ENCODE data around the gene PURB. TPM values are rescaled to one million over a fixed set of nuclear protein-coding genes. Genes with fewer than 3 reads are reported as not detected.
"Not testable (repeated sequence)": the region's sequence is repeated elsewhere in the genome, so short reads cannot be mapped to it uniquely, and the experiment has no call there.

Gene PURB
- total RNA-seq, 2 experiments from 2014 or later = 18.8 to 20.8 TPM

DNA sequence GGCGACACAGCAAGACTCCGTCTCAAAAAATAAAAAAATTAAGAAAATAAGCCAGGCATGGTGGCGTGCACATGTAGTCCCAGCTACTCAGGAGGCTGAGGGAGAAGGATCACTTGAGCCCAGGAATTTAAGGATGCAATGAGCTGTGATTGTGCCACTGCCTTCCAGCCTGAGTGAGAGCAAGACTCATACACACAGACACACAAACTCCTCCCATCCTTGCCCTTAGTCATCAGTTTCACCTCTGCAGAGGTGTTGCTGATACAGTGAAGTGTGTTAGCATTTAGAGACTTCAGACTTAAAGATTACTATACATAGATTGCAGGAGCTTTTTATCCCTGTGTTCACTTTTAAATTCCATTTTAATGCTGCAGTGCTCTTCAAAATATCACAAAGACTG, 31.9 kb downstream of the PURB start:
- Mint-ChIP-seq H3K27me3 (no peaks in the 10 kb centered on the region), H3K27ac (no peak overlapping the region), H3K4me1 (peaks cover 34% of the 10 kb centered on the region), H3K36me3 (ENCODE audit: low read depth) (peaks cover 7% of the 10 kb centered on the region), H3K9me3 (ENCODE audit: low read depth) (no peaks in the 10 kb centered on the region), H3K4me3 (no peak overlapping the region)
- intact Hi-C loops (cut with DNase I, micrococcal nuclease) = no loop called here
- peak; percentile 77 for ATAC-seq
- POLR2A ChIA-PET = interaction anchor here (1.6 kb wide), 1 partner anchor 32 kb away, joined by 11 read pairs; the partner anchor contains the start of gene PURB
- CTCF ChIA-PET = interaction anchor here (1.2 kb wide), 1 partner anchor 72 kb away, joined by 4 read pairs; no protein-coding TSS in a partner anchor
- DNase-seq = peak; percentile 61

DNA sequence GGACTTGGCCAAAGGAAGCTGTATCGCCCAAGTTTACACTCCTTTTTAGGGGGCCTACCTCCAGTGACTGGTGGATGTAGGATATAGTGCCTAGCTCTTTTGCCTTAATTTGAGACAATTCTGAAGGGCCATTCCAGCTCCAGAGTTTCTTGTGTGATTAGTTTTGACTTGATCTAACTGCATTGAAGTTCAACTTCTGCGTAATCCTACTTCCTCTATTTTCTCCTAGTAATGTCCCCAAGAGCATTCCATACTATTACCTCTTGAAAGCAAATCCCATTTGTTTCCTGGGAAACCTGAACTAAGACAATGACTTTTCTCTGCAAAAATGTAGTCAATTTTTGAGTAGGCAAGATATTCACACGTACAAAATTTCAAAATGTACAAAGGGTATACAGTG, 32.7 kb downstream of the PURB start:
- peaks cover 7% of the 10 kb centered on the region for H3K36me3 Mint-ChIP-seq (ENCODE audit: low read depth)
- CTCF ChIA-PET = interaction anchor here (1.1 to 1.7 kb wide), 4 partner anchors 32 to 73 kb away, joined by 4 to 6 read pairs (median 6); no protein-coding TSS in a partner anchor
- peaks cover 31% of the 10 kb centered on the region for H3K4me1 Mint-ChIP-seq
- no peaks in the 10 kb centered on the region for H3K27me3 Mint-ChIP-seq
- no peak overlapping the region for H3K27ac Mint-ChIP-seq
- H3K9me3 Mint-ChIP-seq (ENCODE audit: low read depth) = no peaks in the 10 kb centered on the region
- intact Hi-C loops (cut with DNase I, micrococcal nuclease) = no loop called here
- DNase-seq (no peak), ATAC-seq (no peak)
- H3K4me3 Mint-ChIP-seq = no peak overlapping the region
- POLR2A ChIA-PET = interaction anchor here (1.1 kb wide), 1 partner anchor 246 kb away, joined by 3 read pairs; the partner anchor contains the start of gene OGDH

DNA sequence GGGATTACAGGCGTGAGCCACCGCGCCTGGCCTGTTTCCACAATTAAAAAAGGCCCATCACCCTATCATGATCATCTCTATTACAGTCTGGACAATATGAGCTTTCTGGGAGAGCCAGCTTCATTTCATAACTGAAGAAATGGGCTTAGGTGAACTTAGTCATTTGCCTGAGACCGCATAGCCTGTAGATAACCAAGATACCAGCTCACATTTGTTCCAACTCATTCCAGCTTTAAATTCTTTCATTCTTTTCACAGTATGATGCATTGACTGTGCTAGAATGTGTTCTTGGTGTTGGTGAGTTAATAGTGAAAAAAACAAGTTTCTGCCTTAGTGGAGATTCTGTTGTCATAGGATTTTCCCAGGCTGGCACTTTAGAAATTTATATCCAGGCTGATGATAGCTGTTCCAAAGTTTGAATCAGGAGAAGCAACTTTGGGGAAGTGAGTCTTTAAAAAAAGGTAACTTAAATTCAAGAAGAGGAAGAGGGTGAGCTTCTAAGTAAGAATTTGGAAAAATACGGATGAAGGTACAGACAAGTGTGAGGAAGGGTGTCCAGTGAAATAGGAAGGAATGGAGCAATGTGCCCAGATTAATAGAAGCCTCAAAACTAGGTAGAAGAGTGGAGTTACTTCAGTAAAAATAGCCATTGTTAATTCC, 35.3 kb downstream of the PURB start:
- POLR2A ChIA-PET = interaction anchor here (0.6 to 4.0 kb wide), 14 partner anchors 35 to 276 kb away, joined by 3 to 36 read pairs (median 4); partner anchors contain the start of genes DDX56, PPIA, PURB and TMED4
- H3K27me3 Mint-ChIP-seq = no peaks in the 10 kb centered on the region

DNA sequence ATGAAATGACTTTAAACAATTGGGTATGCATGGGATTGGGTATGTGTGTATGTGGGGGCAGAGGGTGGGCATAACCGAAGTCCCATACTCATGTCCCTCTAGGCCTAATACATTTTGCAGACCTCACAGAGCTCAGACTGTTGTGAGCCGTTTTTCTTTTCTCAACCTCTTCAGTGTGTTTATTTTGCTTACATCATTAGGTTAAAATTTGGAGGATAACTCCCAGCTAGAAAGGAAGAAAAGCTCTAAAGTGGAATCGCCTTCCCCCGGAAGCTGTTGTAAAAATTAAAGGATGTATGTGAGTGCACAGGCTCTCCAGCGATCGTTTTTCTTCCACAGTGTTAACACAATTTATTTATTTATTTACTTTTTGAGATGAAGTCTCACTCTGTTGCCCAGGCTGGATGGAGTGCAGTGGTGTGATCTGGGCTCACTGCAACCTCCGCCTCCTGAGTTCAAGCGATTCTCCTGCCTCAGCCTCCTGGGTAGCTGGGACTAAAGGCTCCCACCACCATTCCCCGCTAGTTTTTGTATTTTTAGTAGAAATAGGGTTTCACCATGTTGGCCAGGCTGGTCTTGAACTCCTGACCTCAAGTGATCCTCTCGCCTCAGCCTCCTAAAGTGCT, 36.0 kb downstream of the PURB start:
- ATAC-seq = no peak
- no peak for DNase-seq
- ChIA-PET POLR2A (interaction anchor here (0.6 to 4.0 kb wide), 17 partner anchors 36 to 276 kb away, joined by 3 to 36 read pairs (median 5); partner anchors contain the start of genes DDX56, PPIA, PURB and TBRG4), CTCF (interaction anchor here (0.7 to 2.9 kb wide), 12 partner anchors 8 to 240 kb away, joined by 3 to 21 read pairs (median 4); partner anchors contain the start of gene PURB)
- H3K4me1 Mint-ChIP-seq = peaks cover 42% of the 10 kb centered on the region
- no peaks in the 10 kb centered on the region for H3K27me3 Mint-ChIP-seq
- intact Hi-C loops (cut with DNase I, micrococcal nuclease) = loop anchor here (2.0 kb wide), 4 partner anchors 65 to 287 kb away; partner anchors contain the start of gene TBRG4 (in 1 of the 2)
- H3K27ac Mint-ChIP-seq = peak overlapping the region; percentile 99
- H3K36me3 Mint-ChIP-seq (ENCODE audit: low read depth) = peaks cover 13% of the 10 kb centered on the region
- no peaks in the 10 kb centered on the region for H3K9me3 Mint-ChIP-seq (ENCODE audit: low read depth)
- H3K4me3 Mint-ChIP-seq = peak overlapping the region; percentile 95

More for the DNA sequence above, 35.3 kb downstream of the PURB start:
- intact Hi-C loops (cut with DNase I, micrococcal nuclease) = loop anchor here (2.0 kb wide), 4 partner anchors 65 to 287 kb away; partner anchors contain the start of gene TBRG4 (in 1 of the 2)
- no peaks in the 10 kb centered on the region for H3K9me3 Mint-ChIP-seq (ENCODE audit: low read depth)
- CTCF ChIA-PET = interaction anchor here (0.7 to 2.9 kb wide), 10 partner anchors 15 to 239 kb away, joined by 3 to 21 read pairs (median 4); partner anchors contain the start of gene PURB
- DNase-seq = no peak
- no peak for ATAC-seq
- peak overlapping the region; percentile 95 for H3K4me3 Mint-ChIP-seq
- H3K27ac Mint-ChIP-seq = peak overlapping the region; percentile 99
- H3K4me1 Mint-ChIP-seq = peaks cover 35% of the 10 kb centered on the region
- H3K36me3 Mint-ChIP-seq (ENCODE audit: low read depth) = peaks cover 11% of the 10 kb centered on the region

DNA sequence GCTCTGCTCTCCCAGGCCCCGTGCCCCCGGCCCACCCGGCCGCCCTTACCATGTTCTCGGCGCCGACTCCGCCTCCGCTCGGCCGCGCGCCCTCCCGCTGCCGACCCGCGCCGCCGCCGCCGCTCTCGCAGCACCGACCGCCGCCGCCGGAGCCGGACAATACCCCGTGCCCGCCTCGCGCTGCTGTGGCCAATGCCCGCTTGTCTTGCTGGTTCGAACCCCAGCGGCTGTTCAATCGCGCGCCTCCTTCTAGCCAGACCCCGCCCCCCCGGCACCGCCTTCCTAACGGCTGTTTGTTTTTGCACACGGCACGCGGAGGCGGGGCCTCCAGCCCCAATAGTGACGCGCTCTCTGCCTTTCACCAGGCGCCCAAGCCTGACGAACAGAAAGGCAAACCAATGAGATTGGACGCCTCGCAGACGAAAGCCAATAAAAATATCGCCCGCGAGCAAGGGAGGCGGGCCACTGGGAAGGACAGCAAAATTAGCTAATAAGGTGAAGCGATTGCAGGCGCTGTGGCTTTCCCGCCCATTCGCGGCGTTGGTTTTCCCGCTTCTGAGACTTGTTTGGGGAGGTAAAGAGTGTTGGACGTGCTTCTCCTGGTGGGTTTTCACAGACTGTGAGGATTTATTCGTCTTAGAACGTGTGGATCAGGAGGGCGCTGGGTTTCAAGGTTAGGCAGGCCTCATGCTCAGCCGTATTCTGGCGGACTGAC, 37.3 kb downstream of the PURB start, which contains the start of gene H2AZ2:
Gene H2AZ2, minus strand, starts transcription at position 168 of the 715 bp plus-strand sequence. Its CDS starts 116 bp downstream, at position 52.
- intact Hi-C loops (cut with DNase I, micrococcal nuclease) = loop anchor here (1.0 to 2.0 kb wide), 23 partner anchors 9 to 803 kb away; partner anchors contain the start of genes OGDH (in 2 of the 2), PPIA (in 2 of the 2), PURB (in 2 of the 2) and TBRG4 (in 2 of the 2)
- no peaks in the 10 kb centered on the region for H3K9me3 Mint-ChIP-seq (ENCODE audit: low read depth)
- DNase-seq (peak; percentile 100), ATAC-seq (peak; percentile 88)
- CTCF ChIA-PET = interaction anchor here (0.6 to 2.9 kb wide), 20 partner anchors 9 to 288 kb away, joined by 3 to 21 read pairs (median 4); partner anchors contain the start of gene PURB
- POLR2A ChIA-PET = interaction anchor here (0.6 to 4.0 kb wide), 16 partner anchors 9 to 274 kb away, joined by 3 to 36 read pairs (median 4); partner anchors contain the start of genes DDX56, OGDH, PPIA and PURB
- H3K36me3 Mint-ChIP-seq (ENCODE audit: low read depth) = peaks cover 18% of the 10 kb centered on the region
- H3K27me3 Mint-ChIP-seq = no peaks in the 10 kb centered on the region
- peak within 1 kb of the TSS; percentile 99 for H3K27ac Mint-ChIP-seq
- peak within 1 kb of the TSS; percentile 95 for H3K4me3 Mint-ChIP-seq
- H3K4me1 Mint-ChIP-seq = peaks cover 39% of the 10 kb centered on the region

DNA sequence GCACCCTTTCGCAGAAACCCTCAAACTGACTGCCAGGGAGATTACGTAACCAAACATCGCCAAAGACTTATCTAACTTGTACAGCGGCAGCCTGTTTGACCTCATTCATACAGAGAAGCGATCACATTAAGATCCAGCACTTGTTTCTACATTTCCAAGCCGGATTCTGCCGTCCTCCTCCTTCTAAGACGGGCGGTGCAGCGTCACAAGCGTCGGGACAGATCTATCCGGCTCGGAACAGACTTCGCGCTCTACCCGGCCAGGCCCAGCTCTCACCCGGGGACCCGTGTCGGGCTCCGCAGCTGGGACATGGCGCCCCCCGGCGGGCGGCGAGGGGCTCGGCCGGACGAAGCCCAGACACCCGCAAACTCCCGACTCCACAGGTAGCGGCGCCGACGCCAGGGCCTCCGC, 37.8 kb downstream of the PURB start:
- H3K4me1 Mint-ChIP-seq = peaks cover 38% of the 10 kb centered on the region

DNA sequence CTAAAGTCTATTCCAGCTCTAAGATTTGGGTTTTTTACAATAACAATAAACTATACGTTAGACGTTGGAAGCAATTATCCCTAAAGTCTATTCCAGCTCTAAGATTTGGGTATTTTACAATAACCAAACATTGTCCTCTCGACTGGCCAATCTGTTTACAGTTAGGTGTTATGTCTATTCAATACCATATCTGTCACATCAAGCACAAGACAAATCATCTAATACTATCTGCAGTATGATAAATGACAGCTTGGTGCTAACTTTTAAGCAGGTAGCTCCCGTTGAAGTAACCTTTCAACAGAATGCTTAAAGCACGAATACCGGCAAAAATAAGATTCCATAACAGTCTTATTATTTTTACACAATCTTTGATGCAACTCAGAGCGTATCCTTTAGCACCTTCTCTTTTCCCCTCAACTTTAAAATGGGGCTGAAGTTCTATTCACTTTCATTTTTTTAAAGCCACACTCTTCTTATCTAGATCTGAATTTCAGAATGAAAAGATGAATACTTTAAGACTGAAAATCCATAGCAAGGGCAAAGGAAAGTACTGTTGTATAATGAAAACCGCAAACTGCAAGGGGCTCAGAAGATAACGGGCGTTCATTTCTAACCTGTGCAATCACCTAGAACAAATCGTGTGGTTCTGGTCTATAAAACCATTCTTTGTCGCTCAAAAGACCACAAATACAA, 38.4 kb downstream of the PURB start:
- no peaks in the 10 kb centered on the region for H3K27me3 Mint-ChIP-seq
- intact Hi-C loops (cut with DNase I, micrococcal nuclease) = loop anchor here (1.0 to 2.0 kb wide), 10 partner anchors 38 to 802 kb away; partner anchors contain the start of genes DBNL (in 1 of the 2), NUDCD3 (in 1 of the 2), POLD2 (in 1 of the 2) and PURB (in 1 of the 2)
- H3K36me3 Mint-ChIP-seq (ENCODE audit: low read depth) = peaks cover 26% of the 10 kb centered on the region
- ChIA-PET POLR2A (interaction anchor here (0.5 to 4.0 kb wide), 8 partner anchors 8 to 273 kb away, joined by 3 to 36 read pairs (median 6); partner anchors contain the start of genes DDX56, OGDH, PPIA and PURB), CTCF (interaction anchor here (0.8 to 4.7 kb wide), 16 partner anchors 9 to 289 kb away, joined by 3 to 27 read pairs (median 4); partner anchors contain the start of genes DDX56 and PURB)
- no peaks in the 10 kb centered on the region for H3K9me3 Mint-ChIP-seq (ENCODE audit: low read depth)
- ATAC-seq (peak; percentile 2), DNase-seq (no peak)
- H3K4me1 Mint-ChIP-seq = peaks cover 42% of the 10 kb centered on the region
- peak overlapping the region; percentile 95 for H3K4me3 Mint-ChIP-seq
- peak overlapping the region; percentile 97 for H3K27ac Mint-ChIP-seq

More for the DNA sequence above, 37.8 kb downstream of the PURB start:
- DNase-seq (peak; percentile 93), ATAC-seq (peak; percentile 70)
- H3K9me3 Mint-ChIP-seq (ENCODE audit: low read depth) = no peaks in the 10 kb centered on the region
- no peaks in the 10 kb centered on the region for H3K27me3 Mint-ChIP-seq
- ChIA-PET POLR2A (interaction anchor here (0.5 to 4.0 kb wide), 12 partner anchors 9 to 274 kb away, joined by 3 to 36 read pairs (median 6); partner anchors contain the start of genes DDX56, OGDH, PPIA and PURB), CTCF (interaction anchor here (0.9 to 4.7 kb wide), 14 partner anchors 9 to 289 kb away, joined by 3 to 27 read pairs (median 4); partner anchors contain the start of gene PURB)
- intact Hi-C loops (cut with DNase I, micrococcal nuclease) = loop anchor here (1.0 to 2.0 kb wide), 10 partner anchors 38 to 803 kb away; partner anchors contain the start of genes DBNL (in 1 of the 2), NUDCD3 (in 1 of the 2), POLD2 (in 1 of the 2) and PURB (in 1 of the 2)
- H3K4me3 Mint-ChIP-seq = peak overlapping the region; percentile 95
- peak overlapping the region; percentile 97 for H3K27ac Mint-ChIP-seq
- peaks cover 21% of the 10 kb centered on the region for H3K36me3 Mint-ChIP-seq (ENCODE audit: low read depth)

DNA sequence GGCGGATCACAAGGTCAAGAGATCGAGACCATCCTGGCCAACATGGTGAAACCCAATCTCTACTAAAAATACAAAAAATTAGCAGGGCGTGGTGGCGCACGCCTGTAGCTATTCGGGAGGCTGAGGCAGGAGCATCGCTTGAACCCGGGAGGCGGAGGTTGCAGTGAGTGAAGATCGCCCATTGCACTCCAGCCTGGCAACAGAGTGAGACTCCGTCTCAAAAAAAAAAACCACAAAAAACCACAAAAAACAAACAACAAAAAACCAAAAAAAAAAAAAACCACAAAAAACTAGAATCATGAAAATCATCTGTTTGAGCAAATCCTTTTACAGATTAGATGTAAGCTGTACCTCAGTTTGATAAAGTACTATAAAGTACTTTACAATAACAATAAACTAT, 38.9 kb downstream of the PURB start:
- DNase-seq = peak; percentile 33
- Mint-ChIP-seq H3K4me1 (peaks cover 47% of the 10 kb centered on the region), H3K36me3 (ENCODE audit: low read depth) (peaks cover 31% of the 10 kb centered on the region), H3K27ac (peak overlapping the region; percentile 83), H3K4me3 (peak overlapping the region; percentile 95)
- not testable (repeated sequence) for H3K9me3 Mint-ChIP-seq (ENCODE audit: low read depth); ATAC-seq; H3K27me3 Mint-ChIP-seq
- CTCF ChIA-PET = interaction anchor here (0.7 to 4.7 kb wide), 15 partner anchors 10 to 289 kb away, joined by 3 to 27 read pairs (median 3); partner anchors contain the start of genes DDX56 and PURB
- POLR2A ChIA-PET = interaction anchor here (0.6 to 4.0 kb wide), 5 partner anchors 39 to 249 kb away, joined by 3 to 36 read pairs (median 4); partner anchors contain the start of gene PURB
- intact Hi-C loops (cut with DNase I, micrococcal nuclease) = loop anchor here (2.0 kb wide), 6 partner anchors 76 to 802 kb away; partner anchors contain the start of genes DBNL (in 1 of the 2) and POLD2 (in 1 of the 2)

DNA sequence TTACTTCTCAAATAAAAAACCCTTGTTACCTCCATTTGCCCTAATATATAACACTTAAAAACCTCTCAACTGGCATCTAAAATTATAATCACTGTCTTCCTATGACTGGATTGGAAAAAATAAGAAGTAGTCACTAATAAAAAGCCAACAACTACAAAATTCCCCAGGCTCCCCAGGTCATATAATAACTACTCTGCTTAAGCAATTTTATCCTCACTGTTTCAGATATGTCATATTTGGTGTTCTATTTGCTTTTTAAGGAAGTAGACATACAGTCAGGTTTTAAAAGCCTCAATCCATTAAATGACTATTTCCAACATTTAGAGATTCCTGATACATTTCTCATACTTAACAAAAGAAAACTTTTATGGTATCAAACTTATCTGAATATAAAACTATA, 39.9 kb downstream of the PURB start:
- intact Hi-C loops (cut with DNase I, micrococcal nuclease) = no loop called here
- Mint-ChIP-seq H3K9me3 (ENCODE audit: low read depth) (no peaks in the 10 kb centered on the region), H3K27me3 (no peaks in the 10 kb centered on the region), H3K4me1 (peaks cover 49% of the 10 kb centered on the region), H3K4me3 (peak overlapping the region; percentile 95), H3K36me3 (ENCODE audit: low read depth) (peaks cover 40% of the 10 kb centered on the region), H3K27ac (no peak overlapping the region)
- ChIA-PET POLR2A (interaction anchor here (0.9 kb wide), 1 partner anchor 73 kb away, joined by 3 read pairs; no protein-coding TSS in a partner anchor), CTCF (interaction anchor here (0.7 to 4.7 kb wide), 11 partner anchors 10 to 213 kb away, joined by 3 to 27 read pairs (median 5); no protein-coding TSS in a partner anchor)
- no peak for ATAC-seq
- no peak for DNase-seq

Measured in activated CD4-positive, alpha-beta T cell treated with anti-CD3 and anti-CD28 coated beads for 36 hours (primary cell).